Regular cardiac myocyte (primary cell): ENCODE results near the gene PRKACG. TPM values are rescaled to one million over a fixed set of nuclear protein-coding genes. Genes with fewer than 3 reads are reported as not detected.

Experiments used
- total RNA-seq: library from RNA; depleted of rRNA; stranded (reverse); fragments of >200 nt; gene quantifications from 2 replicates; pipeline ENCODE4 v1.2.3, GENCODE V29; 2014

Gene PRKACG
- not detected in 2 replicates for total RNA-seq

GRCh38 chr9:69014013-69014412 lies at the start of gene PRKACG:
Gene PRKACG (minus strand): TSS chr9:69014113. CDS start chr9:69014092, 21 bp downstream.

DNA sequence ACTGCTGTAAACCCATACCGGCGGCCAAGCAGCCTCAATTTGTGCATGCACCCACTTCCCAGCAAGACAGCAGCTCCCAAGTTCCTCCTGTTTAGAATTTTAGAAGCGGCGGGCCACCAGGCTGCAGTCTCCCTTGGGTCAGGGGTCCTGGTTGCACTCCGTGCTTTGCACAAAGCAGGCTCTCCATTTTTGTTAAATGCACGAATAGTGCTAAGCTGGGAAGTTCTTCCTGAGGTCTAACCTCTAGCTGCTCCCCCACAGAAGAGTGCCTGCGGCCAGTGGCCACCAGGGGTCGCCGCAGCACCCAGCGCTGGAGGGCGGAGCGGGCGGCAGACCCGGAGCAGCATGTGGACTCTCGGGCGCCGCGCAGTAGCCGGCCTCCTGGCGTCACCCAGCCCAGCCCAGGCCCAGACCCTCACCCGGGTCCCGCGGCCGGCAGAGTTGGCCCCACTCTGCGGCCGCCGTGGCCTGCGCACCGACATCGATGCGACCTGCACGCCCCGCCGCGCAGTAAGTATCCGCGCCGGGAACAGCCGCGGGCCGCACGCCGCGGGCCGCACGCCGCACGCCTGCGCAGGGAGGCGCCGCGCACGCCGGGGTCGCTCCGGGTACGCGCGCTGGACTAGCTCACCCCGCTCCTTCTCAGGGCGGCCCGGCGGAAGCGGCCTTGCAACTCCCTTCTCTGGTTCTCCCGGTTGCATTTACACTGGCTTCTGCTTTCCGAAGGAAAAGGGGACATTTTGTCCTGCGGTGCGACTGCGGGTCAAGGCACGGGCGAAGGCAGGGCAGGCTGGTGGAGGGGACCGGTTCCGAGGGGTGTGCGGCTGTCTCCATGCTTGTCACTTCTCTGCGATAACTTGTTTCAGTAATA lies 21.8 kb upstream of the PRKACG start, which contains the start of gene FXN:
TSS of gene FXN (plus strand) at position 315 of the 871 bp plus-strand sequence. CDS start at position 346, 31 bp downstream.

Other genes with a start within 250 kb of the PRKACG start
- gene FXN, start 21.6 kb upstream of the PRKACG start, total RNA-seq, result 1.4 and 6.9 TPM in 2 replicates
- gene TJP2, start 160.2 kb upstream of the PRKACG start, total RNA-seq, result 38.3 and 74.4 TPM in 2 replicates